HCT116 (cell line): ENCODE measurements around the gene ZCCHC3. TPM values are rescaled to one million over a fixed set of nuclear protein-coding genes. Genes with fewer than 3 reads are reported as not detected.

Experiments used
- ATAC-seq: fragments of 200-7000 bp; cut with Tn5 transposase; 2 replicates; pipeline ENCODE4 v1.9.1; 2020; ENCODE audit warnings: mild to moderate bottlenecking, moderate library complexity
- BruUV-seq: library from RNA; stranded (reverse); fragments of 400-500 nt; replicated peaks from 2 replicates; lab custom pipeline; 2021; lab: Mats Ljungman, UMichigan
- CTCF ChIA-PET: fragments of 300-600 bp; sonication (Branson Sonifier 250); formaldehyde crosslinking; loops from one replicate; lab custom pipeline; 2021; ENCODE audit warnings: antibody characterized with exemption; lab: Charles Lee
- POLR2A ChIA-PET: fragments of 300-600, 350-600 bp; sonication (Branson Sonifier 250); formaldehyde crosslinking; loops from one replicate; lab custom pipeline; 2021; ENCODE audit warnings: antibody characterized with exemption; lab: Charles Lee
- RAD21 ChIA-PET, 2 experiments: fragments of 300-600 bp; sonication (Branson Sonifier 250); formaldehyde crosslinking; loops; one replicate each; lab custom pipeline; 2023; ENCODE audit warnings: low total read pairs in 2 of 2; ENCODE audit not compliant: uncharacterized antibody in 2 of 2, unreplicated experiment in 2 of 2, low non-redundant PET in 1 of 2; lab: Charles Lee
- DNase-seq: peaks from one replicate; pipeline ENCODE4 v3.0.0-alpha.2; 2010; ENCODE audit warnings: low read depth, low spot score
- H2AFZ ChIP-seq: fragments of 200-600 bp; shearing (Covaris generic), sonication (generic); 2 replicates; pipeline ENCODE4 v1.6.1; 2017; ENCODE audit warnings: low read depth, mixed run types, mixed read lengths, antibody characterized with exemption, low read length; ENCODE audit not compliant: poor library complexity, severe bottlenecking
- H3K27ac ChIP-seq: 2 replicates; pipeline ENCODE4 v1.5.1; 2012; ENCODE audit warnings: low read depth, low read length
- H3K27me3 ChIP-seq: fragments of 200-600 bp; sonication (generic); 2 replicates; pipeline ENCODE4 v1.6.1; 2016; ENCODE audit warnings: mixed run types, low read length, mixed read lengths; ENCODE audit not compliant: insufficient read depth
- H3K36me3 ChIP-seq, 2 experiments: fragments of 200-500 bp in 1 of 2; fragments of 200-600 bp in 1 of 2; sonication (Bioruptor generic) in 1 of 2; sonication (generic) in 1 of 2; 2 replicates each; pipeline versions ENCODE4 v1.5.1 to v1.6.1; 2014 to 2016; ENCODE audit warnings: low read length in 2 of 2, inconsistent platforms in 1 of 2, mixed read lengths in 1 of 2, mixed run types in 1 of 2; ENCODE audit not compliant: insufficient read depth in 2 of 2, control insufficient read depth in 1 of 2
- H3K4me1 ChIP-seq, 2 experiments: fragments of 200-600 bp in 1 of 2; sonication (generic) in 1 of 2; 2 replicates each; pipeline versions ENCODE4 v1.5.1 to v1.6.1; 2012 to 2017; ENCODE audit warnings: low read length in 2 of 2, inconsistent platforms in 1 of 2, mild to moderate bottlenecking in 1 of 2, mixed read lengths in 1 of 2, mixed run types in 1 of 2, moderate library complexity in 1 of 2; ENCODE audit not compliant: insufficient read depth in 2 of 2, control insufficient read depth in 1 of 2
- H3K4me2 ChIP-seq: fragments of 200-600 bp; sonication (generic); 2 replicates; pipeline ENCODE4 v1.6.1; 2017; ENCODE audit warnings: mixed run types, low read length, mixed read lengths
- H3K4me3 ChIP-seq, 2 experiments: fragments of 200-600 bp in 1 of 2; sonication (generic) in 1 of 2; replicated peaks in 1 of 2; 2 replicates each; pipeline ENCODE4 v1.5.1; 2011 to 2016; ENCODE audit warnings: low read length in 2 of 2, control low read depth in 1 of 2, low read depth in 1 of 2, mild to moderate bottlenecking in 1 of 2, mixed read lengths in 1 of 2, mixed run types in 1 of 2
- H3K79me2 ChIP-seq: fragments of 200-600 bp; sonication (generic); 2 replicates; pipeline ENCODE4 v1.6.1; 2017; ENCODE audit warnings: mild to moderate bottlenecking, mixed run types, low read length, moderate library complexity, mixed read lengths; ENCODE audit not compliant: insufficient read depth
- H3K9ac ChIP-seq: fragments of 200-600 bp; sonication (generic); 2 replicates; pipeline ENCODE4 v1.6.1; 2016; ENCODE audit warnings: low read length, mixed read lengths
- H3K9me2 ChIP-seq: fragments of 200-600 bp; sonication (generic), shearing (Covaris generic); 2 replicates; pipeline ENCODE4 v1.6.1; 2017; ENCODE audit warnings: mixed run types, mild to moderate bottlenecking, moderate library complexity; ENCODE audit not compliant: insufficient read depth
- H3K9me3 ChIP-seq, 2 experiments: fragments of 200-500 bp in 1 of 2; fragments of 200-600 bp in 1 of 2; sonication (Bioruptor generic) in 1 of 2; sonication (generic) in 1 of 2; 2 replicates each; pipeline ENCODE4 v1.6.1; 2014 to 2017; ENCODE audit warnings: low read length in 2 of 2, mixed read lengths in 2 of 2, inconsistent platforms in 1 of 2, low read depth in 1 of 2, mild to moderate bottlenecking in 1 of 2, mixed run types in 1 of 2, moderate library complexity in 1 of 2; ENCODE audit not compliant: control insufficient read depth in 1 of 2, insufficient read depth in 1 of 2
- H4K20me1 ChIP-seq: fragments of 200-600 bp; sonication (generic), shearing (Covaris generic); 2 replicates; pipeline ENCODE4 v1.6.1; 2017; ENCODE audit warnings: mixed run types, mild to moderate bottlenecking, moderate library complexity; ENCODE audit not compliant: insufficient read depth
- CBX3 ChIP-seq: IDR thresholded peaks from 2 replicates; pipeline ENCODE4 v1.6.1; 2012; ENCODE audit warnings: low read depth
- ELF1 ChIP-seq: IDR thresholded peaks from 2 replicates; pipeline ENCODE4 v1.6.1; 2012; ENCODE audit warnings: low read depth, borderline replicate concordance
- JUND ChIP-seq: IDR thresholded peaks from 2 replicates; pipeline ENCODE4 v1.6.1; 2012
- RAD21 ChIP-seq: IDR thresholded peaks from 2 replicates; pipeline ENCODE4 v1.6.1; 2012; ENCODE audit warnings: low read depth, mild to moderate bottlenecking
- REST ChIP-seq: IDR thresholded peaks from 2 replicates; pipeline ENCODE4 v1.6.1; 2012; ENCODE audit warnings: low read depth
- SP1 ChIP-seq: IDR thresholded peaks from 2 replicates; pipeline ENCODE4 v1.6.1; 2012; ENCODE audit warnings: low read depth
- SRF ChIP-seq: IDR thresholded peaks from 2 replicates; pipeline ENCODE4 v1.6.1; 2012; ENCODE audit warnings: low read depth
- YY1 ChIP-seq: IDR thresholded peaks from 2 replicates; pipeline ENCODE4 v1.6.1; 2011; ENCODE audit warnings: low read length, low read depth, moderate library complexity, mild to moderate bottlenecking; ENCODE audit not compliant: insufficient replicate concordance; ENCODE audit errors: extremely low read depth
- ZFX ChIP-seq: fragments of 450-650 bp; IDR thresholded peaks from 2 replicates; pipeline ENCODE4 v1.6.1; 2017
- ZNF274 ChIP-seq: fragments of 200-500 bp; sonication (Bioruptor generic); IDR thresholded peaks from 2 replicates; pipeline ENCODE4 v1.6.1; 2014; ENCODE audit warnings: mild to moderate bottlenecking, low read depth, low read length, inconsistent platforms
- intact Hi-C: fragments of 100-400 bp; cut with micrococcal nuclease; formaldehyde crosslinking; loops from 2 replicates; pipeline ENCODE4 v1.10.0; 2022
- total RNA-seq: library from RNA; stranded (reverse); gene quantifications from one replicate; pipeline ENCODE4 v1.2.1, GENCODE V29; 2021; ENCODE audit not compliant: unreplicated experiment
- TF ChIP-seq, protein P1 (sequence below), 3 experiments: fragments of 200-600 bp in 1 of 3; sonication (generic) in 1 of 3; IDR thresholded peaks in 2 of 3; conservative IDR thresholded peaks in 1 of 3; 2 replicates each; pipeline ENCODE4 v1.5.1; 2012 to 2017; ENCODE audit warnings: low read depth in 2 of 3, low read length in 2 of 3, antibody characterized with exemption in 1 of 3, borderline replicate concordance in 1 of 3, control low read depth in 1 of 3, mild to moderate bottlenecking in 1 of 3, mixed read lengths in 1 of 3, mixed run types in 1 of 3, moderate library complexity in 1 of 3; ENCODE audit not compliant: insufficient read depth in 1 of 3

ZCCHC3 gene
- total RNA-seq, 1 experiment from 2014 or later = 19.3 TPM

DNA sequence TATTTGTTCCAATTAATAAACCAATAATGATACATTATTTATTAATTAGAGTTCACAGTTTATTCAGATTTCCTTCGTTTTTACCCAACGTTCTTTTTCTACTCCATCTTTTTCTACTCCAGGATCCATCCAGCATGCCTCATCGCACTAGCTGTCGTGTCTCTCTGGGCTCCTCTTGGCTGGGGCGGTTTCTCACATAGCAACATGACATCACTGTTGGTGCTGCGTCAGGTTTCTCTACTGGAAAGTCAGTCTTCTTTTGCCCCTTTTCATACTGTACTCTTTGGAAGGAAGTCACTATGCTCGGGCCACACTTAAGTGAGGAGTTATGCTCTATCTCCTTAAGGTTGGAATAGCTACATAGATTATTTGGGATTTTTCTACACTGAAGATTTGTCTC lies 14.2 kb downstream of the ZCCHC3 start:
- no peaks in the 10 kb centered on the region for H3K9me3 ChIP-seq
- ChIA-PET CTCF (no interaction called here), RAD21 (no interaction called here), POLR2A (no interaction called here)
- ATAC-seq (no peak), DNase-seq (no peak)
- intact Hi-C loops = no loop called here
- no peak overlapping the region for H3K27ac ChIP-seq
- H3K27me3 ChIP-seq = no peaks in the 10 kb centered on the region
- no peaks in the 10 kb centered on the region for H4K20me1 ChIP-seq
- no peak overlapping the region for H3K4me3 ChIP-seq
- H3K4me2 ChIP-seq = no peak overlapping the region
- no peak overlapping the region for H3K9ac ChIP-seq
- no TSS peak for BruUV-seq
- H2AFZ ChIP-seq = no peak overlapping the region
- no peaks in the 10 kb centered on the region for H3K79me2 ChIP-seq
- H3K4me1 ChIP-seq = peaks cover 0 to 12% of the 10 kb centered on the region in 2 experiments; a peak in 2 of 4 replicates
- TF ChIP-seq, protein P1, sequence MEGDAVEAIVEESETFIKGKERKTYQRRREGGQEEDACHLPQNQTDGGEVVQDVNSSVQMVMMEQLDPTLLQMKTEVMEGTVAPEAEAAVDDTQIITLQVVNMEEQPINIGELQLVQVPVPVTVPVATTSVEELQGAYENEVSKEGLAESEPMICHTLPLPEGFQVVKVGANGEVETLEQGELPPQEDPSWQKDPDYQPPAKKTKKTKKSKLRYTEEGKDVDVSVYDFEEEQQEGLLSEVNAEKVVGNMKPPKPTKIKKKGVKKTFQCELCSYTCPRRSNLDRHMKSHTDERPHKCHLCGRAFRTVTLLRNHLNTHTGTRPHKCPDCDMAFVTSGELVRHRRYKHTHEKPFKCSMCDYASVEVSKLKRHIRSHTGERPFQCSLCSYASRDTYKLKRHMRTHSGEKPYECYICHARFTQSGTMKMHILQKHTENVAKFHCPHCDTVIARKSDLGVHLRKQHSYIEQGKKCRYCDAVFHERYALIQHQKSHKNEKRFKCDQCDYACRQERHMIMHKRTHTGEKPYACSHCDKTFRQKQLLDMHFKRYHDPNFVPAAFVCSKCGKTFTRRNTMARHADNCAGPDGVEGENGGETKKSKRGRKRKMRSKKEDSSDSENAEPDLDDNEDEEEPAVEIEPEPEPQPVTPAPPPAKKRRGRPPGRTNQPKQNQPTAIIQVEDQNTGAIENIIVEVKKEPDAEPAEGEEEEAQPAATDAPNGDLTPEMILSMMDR (IDR thresholded peaks at IDR 0.05 in 2 of 3, conservative IDR thresholded peaks at IDR 0.05 in 1 of 3; ENCODE audit: borderline replicate concordance in 1 of 3, insufficient read depth in 1 of 3, low read depth in 2 of 3, low read length in 2 of 3) = no peak
- TF ChIP-seq CBX3 (no peak), RAD21 (no peak), SP1 (no peak), SRF (no peak), ELF1 (no peak), ZNF274 (no peak), YY1 (no peak)
- no peaks in the 10 kb centered on the region for H3K36me3 ChIP-seq
- H3K9me2 ChIP-seq = no peaks in the 10 kb centered on the region

- no peak for DNase-seq
- peaks cover 0 to 12% of the 10 kb centered on the region in 2 experiments; a peak in 2 of 4 replicates for H3K4me1 ChIP-seq
- H3K36me3 ChIP-seq = no peaks in the 10 kb centered on the region
- POLR2A ChIA-PET = no interaction called here
- no peak overlapping the region for H3K4me2 ChIP-seq
- no peaks in the 10 kb centered on the region for H3K9me3 ChIP-seq
- no peak overlapping the region for H3K27ac ChIP-seq
- H3K9me2 ChIP-seq = no peaks in the 10 kb centered on the region
- H3K4me3 ChIP-seq = no peak overlapping the region
- CTCF ChIA-PET = no interaction called here
- intact Hi-C loops = no loop called here
- H4K20me1 ChIP-seq = no peaks in the 10 kb centered on the region
- RAD21 ChIA-PET = no interaction called here
- TF ChIP-seq ELF1 (no peak), SRF (no peak), ZNF274 (no peak), JUND (no peak), REST (no peak), ZFX (no peak)
- TF ChIP-seq, all 23 proteins: peak for 0
- H3K9ac ChIP-seq = no peak overlapping the region
- no peak overlapping the region for H2AFZ ChIP-seq
- no peaks in the 10 kb centered on the region for H3K27me3 ChIP-seq
- no peak for ATAC-seq
- no TSS peak for BruUV-seq
- H3K79me2 ChIP-seq = no peaks in the 10 kb centered on the region
Measured at GRCh38 chr20:312067-312466, 14.7 kb downstream of the ZCCHC3 start.
